GM13976 (cell line): ENCODE results near the gene PPP1R14C.

Source experiments
- DNase-seq: peaks from one replicate; pipeline ENCODE4 v3.0.0; 2012; ENCODE audit warnings: low spot score
- in situ Hi-C: fragments of 300-500 bp; cut with MboI; formaldehyde crosslinking; loops from one replicate; pipeline ENCODE4 v1.12.0; 2022; ENCODE audit warnings: low sequenced_read_pairs, mixed read lengths, inconsistent platforms; ENCODE audit not compliant: unreplicated experiment
- TF ChIP-seq, protein P1 (sequence below): IDR thresholded peaks from 2 replicates; pipeline ENCODE4 v1.5.1; 2012; ENCODE audit warnings: borderline replicate concordance, mild to moderate bottlenecking; ENCODE audit not compliant: insufficient read depth; ENCODE audit errors: extremely low read depth, missing control alignments, control extremely low read depth

PPP1R14C gene

DNA sequence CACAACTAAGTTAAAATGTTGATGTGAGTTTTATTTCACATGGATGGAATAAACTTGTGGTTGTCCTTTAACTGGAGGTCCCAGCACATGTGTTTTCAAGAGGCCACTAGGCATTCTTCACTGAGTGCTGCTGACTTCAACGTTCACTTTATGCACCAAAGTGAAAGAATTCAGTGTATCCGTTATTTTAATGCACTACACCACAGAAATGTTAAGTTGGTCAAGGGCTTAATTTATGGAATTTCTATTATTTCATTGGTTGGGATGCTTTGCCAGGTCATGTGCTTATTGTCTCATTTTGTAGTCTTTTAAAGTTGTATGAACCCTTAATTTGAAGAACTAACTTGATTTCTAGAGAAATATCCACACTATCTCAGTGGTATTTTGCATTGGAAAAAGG is 106.4 kb downstream of the PPP1R14C start:
- no peak for DNase-seq
- TF ChIP-seq, protein P1, sequence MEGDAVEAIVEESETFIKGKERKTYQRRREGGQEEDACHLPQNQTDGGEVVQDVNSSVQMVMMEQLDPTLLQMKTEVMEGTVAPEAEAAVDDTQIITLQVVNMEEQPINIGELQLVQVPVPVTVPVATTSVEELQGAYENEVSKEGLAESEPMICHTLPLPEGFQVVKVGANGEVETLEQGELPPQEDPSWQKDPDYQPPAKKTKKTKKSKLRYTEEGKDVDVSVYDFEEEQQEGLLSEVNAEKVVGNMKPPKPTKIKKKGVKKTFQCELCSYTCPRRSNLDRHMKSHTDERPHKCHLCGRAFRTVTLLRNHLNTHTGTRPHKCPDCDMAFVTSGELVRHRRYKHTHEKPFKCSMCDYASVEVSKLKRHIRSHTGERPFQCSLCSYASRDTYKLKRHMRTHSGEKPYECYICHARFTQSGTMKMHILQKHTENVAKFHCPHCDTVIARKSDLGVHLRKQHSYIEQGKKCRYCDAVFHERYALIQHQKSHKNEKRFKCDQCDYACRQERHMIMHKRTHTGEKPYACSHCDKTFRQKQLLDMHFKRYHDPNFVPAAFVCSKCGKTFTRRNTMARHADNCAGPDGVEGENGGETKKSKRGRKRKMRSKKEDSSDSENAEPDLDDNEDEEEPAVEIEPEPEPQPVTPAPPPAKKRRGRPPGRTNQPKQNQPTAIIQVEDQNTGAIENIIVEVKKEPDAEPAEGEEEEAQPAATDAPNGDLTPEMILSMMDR, result no peak
- in situ Hi-C loops, result no loop called here

DNA sequence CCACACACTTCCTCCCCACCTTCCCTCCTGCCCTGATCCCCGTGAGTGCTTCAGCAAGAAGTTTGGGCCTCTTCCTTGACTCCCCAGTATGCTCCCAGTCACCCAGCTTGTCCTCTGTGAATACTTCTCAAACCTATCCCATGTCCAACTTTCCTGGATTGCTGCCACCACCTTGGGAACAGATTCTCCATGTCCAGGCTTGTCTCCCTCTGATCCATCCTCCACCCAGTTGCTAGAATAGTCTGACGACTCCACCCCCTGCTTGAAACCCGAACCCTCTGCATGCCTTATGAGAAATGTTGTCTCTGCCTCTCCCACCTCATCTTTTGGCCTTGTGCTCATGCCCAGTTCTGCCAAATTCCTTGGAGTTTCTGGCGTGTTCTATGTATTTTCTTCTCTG is 108.0 kb downstream of the PPP1R14C start:
- in situ Hi-C loops, result no loop called here
- no peak for DNase-seq
- TF ChIP-seq, protein P1, result no peak

DNA sequence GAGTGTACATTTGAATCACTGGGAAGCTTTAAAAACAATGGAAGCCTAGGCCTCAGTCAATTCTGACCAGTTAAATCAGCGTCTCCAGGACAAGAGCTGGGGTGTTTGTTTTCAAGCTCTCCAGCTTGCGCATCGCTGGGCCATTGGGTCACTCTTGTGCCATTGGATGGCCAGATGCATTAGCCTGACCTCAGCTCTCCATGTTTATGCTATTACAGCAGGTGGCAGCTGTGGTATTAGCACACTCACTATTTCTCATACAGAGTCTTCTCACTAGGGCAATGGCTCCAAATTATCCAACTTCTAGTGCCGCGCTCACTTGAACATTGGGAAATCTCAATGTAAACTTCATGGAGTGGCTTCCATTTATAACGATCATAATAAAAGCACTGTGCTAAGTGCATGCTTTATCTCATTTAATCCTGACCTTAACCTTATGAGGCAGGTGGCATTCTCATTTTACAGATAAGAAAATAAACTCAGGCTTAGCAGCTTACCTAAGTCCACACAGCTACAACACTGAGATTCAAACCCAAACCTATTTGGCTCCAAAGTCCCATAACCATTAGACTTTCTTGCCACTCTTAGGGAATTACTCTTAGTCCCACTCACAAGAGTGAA is 108.8 kb downstream of the PPP1R14C start:
- in situ Hi-C loops, result no loop called here
- TF ChIP-seq, protein P1, result no peak
- no peak for DNase-seq

DNA sequence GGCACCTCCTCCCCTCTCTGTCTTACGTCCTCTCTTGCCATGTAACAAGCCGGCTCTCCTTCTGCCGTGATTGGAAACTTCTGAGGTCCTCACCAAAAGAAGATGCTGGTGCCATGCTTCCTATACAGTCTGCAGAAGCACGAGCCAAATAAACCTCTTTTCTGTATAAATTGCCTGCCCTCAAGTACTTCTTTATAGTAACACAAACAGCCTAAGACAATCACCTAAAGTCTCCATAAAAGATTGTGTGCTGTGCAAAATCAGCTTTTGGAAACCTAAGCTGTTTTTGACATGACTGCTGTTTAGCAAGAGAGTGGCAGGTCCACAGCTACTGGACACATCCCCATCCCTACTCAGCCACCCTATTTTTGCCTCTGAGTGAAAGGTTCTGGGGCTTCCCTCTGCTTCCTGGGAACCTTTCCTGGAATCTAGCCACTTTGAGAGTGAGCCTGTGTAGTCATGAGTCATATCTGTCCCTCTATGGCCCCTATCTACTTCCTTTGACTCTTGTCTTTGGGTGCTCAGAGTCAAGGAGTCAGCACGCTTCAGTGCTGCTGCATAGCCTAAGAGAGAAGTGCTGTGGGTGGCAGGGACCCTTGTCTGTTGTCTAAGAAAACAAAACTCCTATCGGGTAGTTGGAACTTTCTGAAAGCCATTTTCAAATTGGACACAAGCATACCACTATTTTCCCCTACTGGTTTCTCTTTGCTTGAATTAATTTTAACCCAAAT is 110.0 kb downstream of the PPP1R14C start:
- TF ChIP-seq, protein P1, result no peak
- in situ Hi-C loops, result no loop called here
- no peak for DNase-seq

DNA sequence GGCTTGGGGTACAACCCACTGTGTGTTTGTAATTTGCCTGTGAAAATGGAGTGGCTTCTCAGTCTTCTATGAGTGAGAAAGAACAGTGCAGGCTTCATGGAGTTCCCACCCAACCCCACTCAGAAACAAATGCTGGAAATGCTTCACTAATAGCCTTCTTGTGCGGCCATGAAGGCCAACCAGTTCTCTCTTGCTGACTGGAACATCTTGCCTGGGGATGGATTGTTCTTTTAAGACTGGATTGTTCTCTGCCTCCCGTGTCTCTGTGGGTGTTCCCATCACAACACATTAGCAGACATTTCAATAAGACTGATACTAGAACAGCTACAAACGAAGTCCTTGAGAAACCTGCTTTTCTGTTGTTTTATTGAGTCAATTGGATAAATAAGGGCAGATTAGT is 110.6 kb downstream of the PPP1R14C start:
- no peak for DNase-seq
- TF ChIP-seq, protein P1, result no peak

DNA sequence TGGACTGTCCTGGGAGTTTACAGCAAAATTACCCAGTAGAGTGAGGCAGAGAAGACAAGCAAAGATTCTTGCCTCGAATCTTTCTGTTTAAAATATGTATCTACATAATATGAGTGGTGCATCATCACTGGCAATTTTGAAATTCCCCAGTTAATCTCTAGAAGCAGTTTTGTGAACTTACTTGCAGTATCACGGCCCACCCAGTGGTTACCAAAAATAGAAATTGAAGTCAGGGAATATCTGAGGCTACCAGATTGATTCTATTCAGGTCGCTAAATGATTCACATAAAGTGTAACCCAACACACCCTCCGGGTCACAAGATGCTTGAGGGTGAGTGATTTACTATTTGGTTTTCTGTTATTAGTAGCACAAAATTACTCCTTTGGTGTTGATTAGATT is 111.9 kb downstream of the PPP1R14C start:
- in situ Hi-C loops, result no loop called here
- TF ChIP-seq, protein P1, result no peak

More for the DNA sequence above, 110.6 kb downstream of the PPP1R14C start:
- in situ Hi-C loops, result no loop called here

DNA sequence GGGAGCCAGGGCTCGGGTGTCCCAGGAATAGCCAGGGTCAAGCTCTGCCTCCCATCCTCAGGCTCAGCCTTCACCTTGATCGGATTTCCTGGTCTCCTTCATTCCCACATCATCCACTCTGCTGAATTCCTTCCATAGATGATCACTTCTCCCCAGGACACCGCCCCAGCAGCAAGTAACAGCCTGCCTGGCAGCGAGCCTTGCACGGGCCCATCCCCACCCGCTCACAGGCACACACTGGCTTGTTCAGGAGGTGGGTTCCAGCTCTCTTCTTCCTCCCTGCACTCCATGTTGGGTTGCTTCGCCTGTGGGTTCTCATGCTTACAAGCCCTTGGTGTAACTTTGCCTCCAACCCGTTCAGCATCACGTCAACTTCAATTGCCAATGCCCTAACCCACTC is 113.0 kb downstream of the PPP1R14C start:
- in situ Hi-C loops, result no loop called here
- TF ChIP-seq, protein P1, result no peak
- no peak for DNase-seq

More for the DNA sequence above, 111.9 kb downstream of the PPP1R14C start:
- no peak for DNase-seq
